ENCODE data around the gene AFMID. TPM values are rescaled to one million over a fixed set of nuclear protein-coding genes. Genes with fewer than 3 reads are reported as not detected.

The AFMID gene
- polyA plus RNA-seq, 1 experiment, result 28.0 TPM

GRCh38 chr17:78200451-78200850 is 13.3 kb downstream of the AFMID start:
- no peak for DNase-seq (ENCODE audit: low read depth)
- Histone ChIP-seq H3K27me3 (ENCODE audit: control insufficient read depth, insufficient read depth, low read length) (no peaks in the 10 kb centered on the region), H3K36me3 (ENCODE audit: control insufficient read depth, insufficient read depth, low read length) (no peaks in the 10 kb centered on the region; the same call in 1 of the 2 replicates), H3K4me3 (ENCODE audit: low read depth, low read length) (no peak overlapping the region)
- POLR2A ChIA-PET, result no interaction called here
- CTCF ChIA-PET, result interaction anchor here (1.1 kb wide), 1 partner anchor 15 kb away, joined by 3 read pairs; no protein-coding TSS in a partner anchor
- TF ChIP-seq CTCF (IDR thresholded peaks at IDR 0.05; ENCODE audit: insufficient read depth, low read depth, low read length), result no peak

- no peak for DNase-seq (ENCODE audit: low read depth)
- H3K27me3 ChIP-seq (ENCODE audit: control insufficient read depth, insufficient read depth, low read length), result no peaks in the 10 kb centered on the region
- H3K36me3 ChIP-seq (ENCODE audit: control insufficient read depth, insufficient read depth, low read length), result no peaks in the 10 kb centered on the region; the same call in 1 of the 2 replicates
- H3K4me3 ChIP-seq (ENCODE audit: low read depth, low read length), result no peak overlapping the region
- POLR2A ChIA-PET, result no interaction called here
- TF ChIP-seq CTCF (IDR thresholded peaks at IDR 0.05; ENCODE audit: insufficient read depth, low read depth, low read length), result no peak
- CTCF ChIA-PET, result interaction anchor here (0.6 to 0.8 kb wide), 4 partner anchors 15 to 500 kb away, joined by 3 to 4 read pairs (median 3); partner anchors contain the start of gene AFMID
These were observed 15.5 kb downstream of the AFMID start for GRCh38 chr17:78202666-78203065.

DNA sequence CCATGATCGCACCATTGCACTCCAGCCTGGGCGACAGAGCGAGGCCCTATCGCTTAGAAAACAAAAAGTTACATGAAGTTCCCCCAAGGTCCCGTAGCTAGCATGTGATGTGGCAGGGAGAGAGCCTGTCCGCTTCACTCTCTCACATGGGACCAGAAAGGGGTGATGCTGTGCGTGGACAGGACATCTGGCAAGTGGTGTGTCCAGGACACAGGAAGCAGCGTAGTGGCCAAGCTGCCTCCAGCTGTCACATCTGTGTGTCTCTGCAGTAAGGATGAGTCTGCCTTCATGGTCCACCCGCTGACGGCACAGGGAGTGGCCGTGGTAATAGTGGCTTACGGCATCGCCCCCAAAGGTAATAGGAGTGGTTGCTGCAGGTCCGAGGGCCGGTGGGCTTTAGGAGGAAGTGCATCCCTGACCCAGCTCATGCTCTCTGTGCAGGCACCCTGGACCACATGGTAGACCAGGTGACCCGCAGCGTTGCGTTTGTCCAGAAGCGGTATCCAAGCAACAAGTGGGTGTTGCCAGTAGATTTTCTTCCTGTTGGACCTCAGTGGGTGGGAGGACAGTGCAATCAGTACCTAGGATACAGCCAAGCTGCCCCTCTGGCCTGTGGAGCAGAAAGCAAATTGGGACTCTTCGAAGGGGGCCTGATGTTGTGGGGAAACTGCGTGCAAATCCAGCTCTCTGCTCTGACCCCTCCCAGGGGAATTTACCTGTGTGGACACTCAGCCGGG is 17.4 kb downstream of the AFMID start:
- no peaks in the 10 kb centered on the region for H3K27me3 ChIP-seq (ENCODE audit: control insufficient read depth, insufficient read depth, low read length)
- ChIA-PET CTCF (interaction anchor here (0.9 kb wide), 1 partner anchor 46 kb away, joined by 3 read pairs; no protein-coding TSS in a partner anchor), POLR2A (no interaction called here)
- TF ChIP-seq CTCF (IDR thresholded peaks at IDR 0.05; ENCODE audit: insufficient read depth, low read depth, low read length), result no peak
- H3K36me3 ChIP-seq (ENCODE audit: control insufficient read depth, insufficient read depth, low read length), result no peaks in the 10 kb centered on the region; the same call in 1 of the 2 replicates
- DNase-seq (ENCODE audit: low read depth), result no peak
- H3K4me3 ChIP-seq (ENCODE audit: low read depth, low read length), result no peak overlapping the region

DNA sequence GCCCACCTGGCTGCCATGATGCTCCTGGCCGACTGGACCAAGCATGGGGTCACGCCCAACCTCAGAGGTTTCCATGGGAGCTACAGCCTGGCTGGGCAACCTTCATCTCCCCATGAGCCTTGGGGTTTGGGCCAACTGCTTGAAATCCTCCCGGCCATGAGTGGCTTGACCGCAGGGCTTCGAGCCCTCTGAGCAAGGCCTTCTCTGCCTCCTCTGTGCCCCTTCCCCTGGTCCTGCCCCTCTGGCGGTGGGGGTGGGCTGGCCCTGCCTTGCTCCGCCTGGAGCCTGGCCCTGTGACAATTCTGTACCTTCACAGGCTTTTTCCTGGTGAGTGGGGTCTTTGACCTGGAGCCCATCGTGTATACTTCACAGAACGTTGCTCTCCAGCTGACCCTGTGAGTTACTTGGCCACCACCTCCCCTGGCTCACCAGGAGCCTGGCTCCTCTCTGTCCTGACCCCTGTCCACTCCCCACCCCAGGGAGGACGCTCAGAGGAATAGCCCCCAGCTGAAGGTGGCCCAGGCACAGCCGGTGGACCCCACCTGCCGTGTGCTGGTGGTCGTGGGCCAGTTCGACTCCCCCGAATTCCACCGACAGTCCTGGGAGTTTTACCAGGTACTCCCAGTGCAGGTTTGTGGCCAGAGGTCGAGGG is 18.1 kb downstream of the AFMID start:
- ChIA-PET CTCF (interaction anchor here (0.9 to 1.6 kb wide), 2 partner anchors 19 to 45 kb away, joined by 3 to 5 read pairs; partner anchors contain the start of gene TK1), POLR2A (no interaction called here)
- Histone ChIP-seq H3K36me3 (ENCODE audit: control insufficient read depth, insufficient read depth, low read length) (no peaks in the 10 kb centered on the region; the same call in 1 of the 2 replicates), H3K4me3 (ENCODE audit: low read depth, low read length) (no peak overlapping the region), H3K27me3 (ENCODE audit: control insufficient read depth, insufficient read depth, low read length) (no peaks in the 10 kb centered on the region)
- no peak for TF ChIP-seq CTCF (IDR thresholded peaks at IDR 0.05; ENCODE audit: insufficient read depth, low read depth, low read length)
- DNase-seq (ENCODE audit: low read depth), result no peak

DNA sequence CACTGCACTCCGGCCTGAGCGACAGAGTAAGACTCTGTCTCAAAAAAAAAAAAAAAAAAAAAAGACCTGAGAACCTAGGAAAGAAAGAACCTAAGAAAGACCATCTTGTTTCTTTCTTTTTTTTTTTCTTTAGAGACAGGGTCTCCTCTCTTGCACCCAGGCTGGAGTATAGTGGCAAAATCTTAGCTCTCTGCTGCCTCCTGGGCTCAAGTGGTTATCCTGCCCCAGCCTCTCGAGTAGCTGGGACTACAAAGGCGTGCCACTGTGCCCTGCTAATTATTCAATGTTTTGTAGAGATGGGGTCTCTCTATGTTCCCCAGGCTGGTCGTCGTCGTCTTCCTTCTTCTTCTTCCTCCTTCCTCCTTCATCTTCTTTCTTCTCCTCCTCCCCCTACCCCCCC is 19.1 kb downstream of the AFMID start:
- no peaks in the 10 kb centered on the region; the same call in 1 of the 2 replicates for H3K36me3 ChIP-seq (ENCODE audit: control insufficient read depth, insufficient read depth, low read length)
- no peak overlapping the region for H3K4me3 ChIP-seq (ENCODE audit: low read depth, low read length)
- ChIA-PET POLR2A (no interaction called here), CTCF (interaction anchor here (1.6 kb wide), 2 partner anchors 20 to 94 kb away, joined by 4 to 5 read pairs; partner anchors contain the start of gene TK1)
- no peak for TF ChIP-seq CTCF (IDR thresholded peaks at IDR 0.05; ENCODE audit: insufficient read depth, low read depth, low read length)
- no peak for DNase-seq (ENCODE audit: low read depth)
- no peaks in the 10 kb centered on the region for H3K27me3 ChIP-seq (ENCODE audit: control insufficient read depth, insufficient read depth, low read length)

Data from BJ (cell line).